ENCODE data around the gene ARMC3.
A peak's percentile ranks its signal among the peaks of the same experiment; 100 is the strongest.
"Not testable (repeated sequence)": the region's sequence is repeated elsewhere in the genome, so short reads cannot be mapped to it uniquely, and the experiment has no call there.

The ARMC3 gene

GRCh38 chr10:22927661-22928403 is at the start of gene ARMC3:
ARMC3 (plus strand) TSS chr10:22928053; CDS start chr10:22931997, 3,944 bp downstream.
- Mint-ChIP-seq H3K27me3 (peaks cover 1% of the 10 kb centered on the region), H3K27ac (no peak within 1 kb of the TSS)
- peak; percentile 64 to 71 for DNase-seq (ENCODE audit: low spot score in 2 of 2)

GRCh38 chr10:22891797-22892196 is 36.1 kb upstream of the ARMC3 start:
- no peak for ATAC-seq (ENCODE audit: low read depth)
- no peaks in the 10 kb centered on the region for H3K4me1 Mint-ChIP-seq
- H3K36me3 Mint-ChIP-seq, result peaks cover under 1% of the 10 kb centered on the region

More at GRCh38 chr10:22927661-22928403, at the start of gene ARMC3:
- peak; percentile 89 for ATAC-seq (ENCODE audit: low read depth)
- H3K4me1 Mint-ChIP-seq, result peaks cover 6% of the 10 kb centered on the region
- H3K4me3 Mint-ChIP-seq, result no peak within 1 kb of the TSS
- peaks cover 3% of the 10 kb centered on the region for H3K9me3 Mint-ChIP-seq
- H3K36me3 Mint-ChIP-seq, result peaks cover 3% of the 10 kb centered on the region

GRCh38 chr10:22893781-22894180 is 34.1 kb upstream of the ARMC3 start:
- ATAC-seq (ENCODE audit: low read depth) (no peak), DNase-seq (ENCODE audit: low spot score in 2 of 2) (no peak)
- Mint-ChIP-seq H3K4me3 (no peak overlapping the region), H3K27ac (no peak overlapping the region), H3K27me3 (peaks cover 3% of the 10 kb centered on the region), H3K9me3 (peaks cover 16% of the 10 kb centered on the region), H3K4me1 (no peaks in the 10 kb centered on the region), H3K36me3 (no peaks in the 10 kb centered on the region)

More at GRCh38 chr10:22891797-22892196, 36.1 kb upstream of the ARMC3 start:
- H3K27me3 Mint-ChIP-seq, result peaks cover 2% of the 10 kb centered on the region
- H3K4me3 Mint-ChIP-seq, result no peak overlapping the region
- no peak overlapping the region for H3K27ac Mint-ChIP-seq
- no peak for DNase-seq (ENCODE audit: low spot score in 2 of 2)
- H3K9me3 Mint-ChIP-seq, result peaks cover 27% of the 10 kb centered on the region

GRCh38 chr10:22894714-22895113 is 33.1 kb upstream of the ARMC3 start:
- Mint-ChIP-seq H3K4me1 (no peaks in the 10 kb centered on the region), H3K36me3 (no peaks in the 10 kb centered on the region), H3K27ac (no peak overlapping the region), H3K9me3 (peaks cover 16% of the 10 kb centered on the region), H3K27me3 (peaks cover 3% of the 10 kb centered on the region), H3K4me3 (no peak overlapping the region)
- DNase-seq (ENCODE audit: low spot score in 2 of 2) (no peak), ATAC-seq (ENCODE audit: low read depth) (no peak)

GRCh38 chr10:22895252-22895651 is 32.6 kb upstream of the ARMC3 start:
- DNase-seq (ENCODE audit: low spot score in 2 of 2) (no peak), ATAC-seq (ENCODE audit: low read depth) (no peak)
- Mint-ChIP-seq H3K9me3 (peaks cover 16% of the 10 kb centered on the region), H3K27ac (no peak overlapping the region), H3K4me3 (no peak overlapping the region), H3K27me3 (peaks cover 3% of the 10 kb centered on the region), H3K36me3 (no peaks in the 10 kb centered on the region), H3K4me1 (no peaks in the 10 kb centered on the region)

GRCh38 chr10:22897371-22897770 is 30.5 kb upstream of the ARMC3 start:
- no peak for ATAC-seq (ENCODE audit: low read depth)
- Mint-ChIP-seq H3K27me3 (peaks cover 3% of the 10 kb centered on the region), H3K4me3 (no peak overlapping the region), H3K36me3 (peaks cover 2% of the 10 kb centered on the region), H3K27ac (no peak overlapping the region), H3K4me1 (no peaks in the 10 kb centered on the region), H3K9me3 (peaks cover 8% of the 10 kb centered on the region)
- no peak for DNase-seq (ENCODE audit: low spot score in 2 of 2)

- H3K9me3 Mint-ChIP-seq, result peaks cover 3% of the 10 kb centered on the region
- peaks cover 3% of the 10 kb centered on the region for H3K27me3 Mint-ChIP-seq
- no peaks in the 10 kb centered on the region for H3K4me1 Mint-ChIP-seq
- no peak for DNase-seq (ENCODE audit: low spot score in 2 of 2)
- ATAC-seq (ENCODE audit: low read depth), result no peak
- no peak overlapping the region for H3K4me3 Mint-ChIP-seq
- H3K27ac Mint-ChIP-seq, result no peak overlapping the region
- H3K36me3 Mint-ChIP-seq, result peaks cover 2% of the 10 kb centered on the region
These were observed 28.5 kb upstream of the ARMC3 start for GRCh38 chr10:22899307-22899706.

GRCh38 chr10:22899775-22900174 is 28.1 kb upstream of the ARMC3 start:
- H3K4me1 Mint-ChIP-seq, result no peaks in the 10 kb centered on the region
- H3K27me3 Mint-ChIP-seq, result peaks cover 3% of the 10 kb centered on the region
- peaks cover 3% of the 10 kb centered on the region for H3K9me3 Mint-ChIP-seq
- no peak overlapping the region for H3K27ac Mint-ChIP-seq
- peaks cover 2% of the 10 kb centered on the region for H3K36me3 Mint-ChIP-seq
- ATAC-seq (ENCODE audit: low read depth) (no peak), DNase-seq (ENCODE audit: low spot score in 2 of 2) (no peak)
- H3K4me3 Mint-ChIP-seq, result no peak overlapping the region

GRCh38 chr10:22900841-22901601 is 26.8 kb upstream of the ARMC3 start:
- no peak overlapping the region for H3K27ac Mint-ChIP-seq
- no peaks in the 10 kb centered on the region for H3K4me1 Mint-ChIP-seq
- H3K36me3 Mint-ChIP-seq, result peaks cover 3% of the 10 kb centered on the region
- ATAC-seq (ENCODE audit: low read depth), result no peak
- H3K4me3 Mint-ChIP-seq, result no peak overlapping the region
- DNase-seq (ENCODE audit: low spot score in 2 of 2), result no peak
- H3K9me3 Mint-ChIP-seq, result peaks cover 6% of the 10 kb centered on the region
- peaks cover 3% of the 10 kb centered on the region for H3K27me3 Mint-ChIP-seq

GRCh38 chr10:22902147-22902546 is 25.7 kb upstream of the ARMC3 start:
- DNase-seq (ENCODE audit: low spot score in 2 of 2); H3K36me3 Mint-ChIP-seq; H3K4me3 Mint-ChIP-seq; H3K27ac Mint-ChIP-seq; H3K9me3 Mint-ChIP-seq; H3K27me3 Mint-ChIP-seq; ATAC-seq (ENCODE audit: low read depth); H3K4me1 Mint-ChIP-seq: not testable (repeated sequence)

GRCh38 chr10:22903694-22904093 is 24.2 kb upstream of the ARMC3 start:
- Mint-ChIP-seq H3K4me3 (no peak overlapping the region), H3K27ac (no peak overlapping the region), H3K36me3 (peaks cover 6% of the 10 kb centered on the region), H3K9me3 (peaks cover 12% of the 10 kb centered on the region), H3K27me3 (no peaks in the 10 kb centered on the region), H3K4me1 (no peaks in the 10 kb centered on the region)
- DNase-seq (ENCODE audit: low spot score in 2 of 2) (no peak), ATAC-seq (ENCODE audit: low read depth) (no peak)

- no peak for ATAC-seq (ENCODE audit: low read depth)
- H3K4me3 Mint-ChIP-seq, result no peak overlapping the region
- peaks cover 13% of the 10 kb centered on the region for H3K36me3 Mint-ChIP-seq
- H3K4me1 Mint-ChIP-seq, result no peaks in the 10 kb centered on the region
- H3K27me3 Mint-ChIP-seq, result no peaks in the 10 kb centered on the region
- H3K9me3 Mint-ChIP-seq, result peaks cover 21% of the 10 kb centered on the region
- no peak for DNase-seq (ENCODE audit: low spot score in 2 of 2)
- H3K27ac Mint-ChIP-seq, result no peak overlapping the region
These were observed 21.1 kb upstream of the ARMC3 start for GRCh38 chr10:22906767-22907166.

- no peak overlapping the region for H3K4me3 Mint-ChIP-seq
- no peaks in the 10 kb centered on the region for H3K4me1 Mint-ChIP-seq
- no peak for DNase-seq (ENCODE audit: low spot score in 2 of 2)
- H3K27ac Mint-ChIP-seq, result no peak overlapping the region
- peaks cover 19% of the 10 kb centered on the region for H3K9me3 Mint-ChIP-seq
- peaks cover 11% of the 10 kb centered on the region for H3K36me3 Mint-ChIP-seq
- no peaks in the 10 kb centered on the region for H3K27me3 Mint-ChIP-seq
- ATAC-seq (ENCODE audit: low read depth), result no peak
These were observed 19.0 kb upstream of the ARMC3 start for GRCh38 chr10:22908837-22909236.

- not testable (repeated sequence) for ATAC-seq (ENCODE audit: low read depth); H3K4me3 Mint-ChIP-seq; H3K27ac Mint-ChIP-seq; DNase-seq (ENCODE audit: low spot score in 2 of 2); H3K4me1 Mint-ChIP-seq; H3K27me3 Mint-ChIP-seq
- H3K9me3 Mint-ChIP-seq, result peaks cover 19% of the 10 kb centered on the region
- H3K36me3 Mint-ChIP-seq, result peaks cover 11% of the 10 kb centered on the region
These were observed 18.2 kb upstream of the ARMC3 start for GRCh38 chr10:22909673-22910072.
